Measurements from ENCODE around the gene MTUS2. TPM values are rescaled to one million over a fixed set of nuclear protein-coding genes. Genes with fewer than 3 reads are reported as not detected.

Gene MTUS2
- total RNA-seq, 4 donors from 2014 or later: 0.16 to 0.75 (median 0.24) TPM

DNA sequence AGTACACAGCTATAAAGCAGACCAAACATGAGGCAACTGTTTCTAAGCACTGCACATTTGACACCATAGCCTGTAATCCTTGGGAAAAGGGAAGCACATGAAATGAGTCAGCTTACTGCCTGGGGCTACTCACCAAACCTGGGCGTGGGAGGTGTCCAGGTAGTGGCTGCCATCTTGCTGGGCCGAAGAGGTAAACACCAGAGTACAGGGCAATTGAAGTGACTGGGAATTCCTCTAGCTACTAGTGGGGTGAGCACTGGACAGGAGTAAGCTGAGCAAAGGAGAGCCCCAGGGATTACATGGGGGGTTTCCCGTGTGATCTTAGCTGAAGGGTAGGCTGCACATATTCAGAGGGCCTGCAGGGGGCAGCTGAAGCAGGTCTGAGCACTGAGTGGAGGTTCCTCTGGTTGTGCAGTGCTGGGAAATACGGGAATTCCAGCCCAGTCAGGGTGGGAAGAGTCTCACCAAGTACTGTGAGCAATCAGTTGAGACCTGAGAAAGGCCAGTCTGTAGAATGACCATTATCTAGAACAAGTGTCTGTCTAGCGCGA, 634.9 kb downstream of the MTUS2 start:
- Histone ChIP-seq H3K36me3 (no peaks in the 10 kb centered on the region), H3K27me3 (no peaks in the 10 kb centered on the region), H3K27ac (no peak overlapping the region), H3K9me3 (no peaks in the 10 kb centered on the region), H3K4me3 (no peak overlapping the region), H3K4me1 (no peaks in the 10 kb centered on the region)
- no peak for DNase-seq
- WGBS, 2 donors (ENCODE audit: low coverage in 1 of 2): 67 to 72% methylated on average over 3 to 6 of the region's 6 CpGs
- TF ChIP-seq, protein P1, sequence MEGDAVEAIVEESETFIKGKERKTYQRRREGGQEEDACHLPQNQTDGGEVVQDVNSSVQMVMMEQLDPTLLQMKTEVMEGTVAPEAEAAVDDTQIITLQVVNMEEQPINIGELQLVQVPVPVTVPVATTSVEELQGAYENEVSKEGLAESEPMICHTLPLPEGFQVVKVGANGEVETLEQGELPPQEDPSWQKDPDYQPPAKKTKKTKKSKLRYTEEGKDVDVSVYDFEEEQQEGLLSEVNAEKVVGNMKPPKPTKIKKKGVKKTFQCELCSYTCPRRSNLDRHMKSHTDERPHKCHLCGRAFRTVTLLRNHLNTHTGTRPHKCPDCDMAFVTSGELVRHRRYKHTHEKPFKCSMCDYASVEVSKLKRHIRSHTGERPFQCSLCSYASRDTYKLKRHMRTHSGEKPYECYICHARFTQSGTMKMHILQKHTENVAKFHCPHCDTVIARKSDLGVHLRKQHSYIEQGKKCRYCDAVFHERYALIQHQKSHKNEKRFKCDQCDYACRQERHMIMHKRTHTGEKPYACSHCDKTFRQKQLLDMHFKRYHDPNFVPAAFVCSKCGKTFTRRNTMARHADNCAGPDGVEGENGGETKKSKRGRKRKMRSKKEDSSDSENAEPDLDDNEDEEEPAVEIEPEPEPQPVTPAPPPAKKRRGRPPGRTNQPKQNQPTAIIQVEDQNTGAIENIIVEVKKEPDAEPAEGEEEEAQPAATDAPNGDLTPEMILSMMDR (IDR thresholded peaks at IDR 0.05): no peak
- no peak for TF ChIP-seq POLR2A (IDR thresholded peaks at IDR 0.05)
- no peak for TF ChIP-seq EP300 (IDR thresholded peaks at IDR 0.05; ENCODE audit: low read depth)
- TF ChIP-seq POLR2AphosphoS5 (IDR thresholded peaks at IDR 0.05): no peak
- intact Hi-C loops (cut with DNase I; ENCODE audit: low total_unique reads): no loop called here
- in situ Hi-C loops (cut with MboI; ENCODE audit: low pct_ligation_motif_present in 1 of 4, low pct_unique_long_range_greater_than_20kb in 1 of 4, low sequenced_read_pairs in 3 of 4): no loop called here

DNA sequence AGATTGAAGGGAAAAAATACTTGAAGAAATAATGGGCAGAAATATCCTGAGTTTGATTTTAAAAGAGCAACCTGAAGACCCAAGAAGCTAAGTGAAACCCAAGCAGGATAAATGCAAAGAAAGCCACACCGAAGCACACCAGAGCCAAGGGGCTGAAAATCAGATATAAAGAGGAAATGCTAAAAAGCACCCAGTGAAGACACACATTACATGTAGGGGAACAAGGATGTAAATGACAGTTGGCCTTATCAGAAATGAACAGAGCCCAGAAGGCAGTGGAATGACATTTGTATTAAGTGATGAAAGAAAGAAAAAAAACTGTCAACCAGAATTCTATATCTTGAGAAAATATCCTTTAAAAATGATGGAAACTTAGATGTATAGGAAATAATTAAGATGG, 636.3 kb downstream of the MTUS2 start:
- no peak overlapping the region for H3K4me3 ChIP-seq
- DNase-seq: no peak
- intact Hi-C loops (cut with DNase I; ENCODE audit: low total_unique reads): no loop called here
- 88 to 90% methylated on average over 1 of the region's 1 CpG for WGBS, 2 donors (ENCODE audit: low coverage in 1 of 2)
- no peaks in the 10 kb centered on the region for H3K4me1 ChIP-seq
- TF ChIP-seq, protein P1 (IDR thresholded peaks at IDR 0.05): no peak
- no peak for TF ChIP-seq EP300 (IDR thresholded peaks at IDR 0.05; ENCODE audit: low read depth)
- no peak for TF ChIP-seq POLR2AphosphoS5 (IDR thresholded peaks at IDR 0.05)
- TF ChIP-seq POLR2A (IDR thresholded peaks at IDR 0.05): no peak
- H3K36me3 ChIP-seq: no peaks in the 10 kb centered on the region
- no peaks in the 10 kb centered on the region for H3K9me3 ChIP-seq
- in situ Hi-C loops (cut with MboI; ENCODE audit: low pct_ligation_motif_present in 1 of 4, low pct_unique_long_range_greater_than_20kb in 1 of 4, low sequenced_read_pairs in 3 of 4): no loop called here
- H3K27ac ChIP-seq: no peak overlapping the region
- no peaks in the 10 kb centered on the region for H3K27me3 ChIP-seq

DNA sequence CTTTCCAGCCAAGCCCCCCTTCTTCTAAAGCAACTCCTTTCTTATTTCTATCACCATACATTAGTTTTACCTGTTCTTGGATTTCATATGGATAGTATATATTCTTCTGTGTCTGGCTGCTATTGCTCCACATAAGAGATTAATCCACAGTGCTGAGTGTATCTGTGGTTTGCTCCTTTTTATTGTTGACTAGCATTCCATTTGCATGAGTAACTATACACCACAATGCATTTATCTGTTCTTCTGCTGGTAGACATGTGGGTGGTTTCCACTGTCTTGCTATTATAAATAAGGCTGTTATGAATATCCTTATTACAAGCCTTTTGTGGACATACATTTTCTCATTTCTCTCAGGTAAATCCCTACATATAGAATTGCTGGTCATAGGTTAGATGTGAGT, 637.2 kb downstream of the MTUS2 start:
- H3K36me3 ChIP-seq: no peaks in the 10 kb centered on the region
- no peak overlapping the region for H3K4me3 ChIP-seq
- H3K27ac ChIP-seq: no peak overlapping the region
- TF ChIP-seq, protein P1 (IDR thresholded peaks at IDR 0.05): no peak
- TF ChIP-seq POLR2AphosphoS5 (IDR thresholded peaks at IDR 0.05) (no peak), POLR2A (IDR thresholded peaks at IDR 0.05) (no peak), EP300 (IDR thresholded peaks at IDR 0.05; ENCODE audit: low read depth) (no peak)
- H3K9me3 ChIP-seq: no peaks in the 10 kb centered on the region
- no peaks in the 10 kb centered on the region for H3K4me1 ChIP-seq
- DNase-seq: no peak
- intact Hi-C loops (cut with DNase I; ENCODE audit: low total_unique reads): no loop called here
- in situ Hi-C loops (cut with MboI; ENCODE audit: low pct_ligation_motif_present in 1 of 4, low pct_unique_long_range_greater_than_20kb in 1 of 4, low sequenced_read_pairs in 3 of 4): no loop called here
- H3K27me3 ChIP-seq: no peaks in the 10 kb centered on the region

DNA sequence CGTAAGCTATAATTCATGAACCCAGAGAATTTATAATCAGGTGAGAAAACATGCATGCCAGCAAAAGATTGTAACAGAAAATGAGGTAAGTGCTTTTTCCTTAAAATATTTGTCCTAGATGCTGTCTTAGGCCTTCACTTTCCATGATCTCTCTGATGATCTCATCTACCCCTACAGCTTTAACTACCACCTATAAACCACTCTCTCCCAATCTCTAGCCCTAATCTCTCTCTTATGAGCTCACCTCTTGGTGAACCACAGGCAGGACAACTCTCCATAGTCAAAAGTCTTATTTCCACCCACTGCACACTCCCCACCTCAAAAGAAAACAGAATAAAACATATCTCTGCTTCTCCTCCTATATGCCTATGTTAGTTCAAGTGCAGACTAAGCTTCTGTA, 638.3 kb downstream of the MTUS2 start:
- TF ChIP-seq EP300 (IDR thresholded peaks at IDR 0.05; ENCODE audit: low read depth) (no peak), POLR2AphosphoS5 (IDR thresholded peaks at IDR 0.05) (no peak), POLR2A (IDR thresholded peaks at IDR 0.05) (no peak)
- TF ChIP-seq, protein P1 (IDR thresholded peaks at IDR 0.05): no peak
- WGBS, 2 donors (ENCODE audit: low coverage in 1 of 2): 90 to 96% methylated on average over 1 of the region's 1 CpG
- Histone ChIP-seq H3K36me3 (no peaks in the 10 kb centered on the region), H3K4me3 (no peak overlapping the region), H3K4me1 (no peaks in the 10 kb centered on the region), H3K27me3 (no peaks in the 10 kb centered on the region), H3K9me3 (no peaks in the 10 kb centered on the region), H3K27ac (no peak overlapping the region)
- intact Hi-C loops (cut with DNase I; ENCODE audit: low total_unique reads) (no loop called here), in situ Hi-C loops (cut with MboI; ENCODE audit: low pct_ligation_motif_present in 1 of 4, low pct_unique_long_range_greater_than_20kb in 1 of 4, low sequenced_read_pairs in 3 of 4) (no loop called here)
- DNase-seq: no peak
